ENCODE data around the gene SPATA31D1.

- TF ChIP-seq POLR2A (IDR thresholded peaks at IDR 0.05) (no peak), CTCF (IDR thresholded peaks at IDR 0.05) (no peak)
These were observed 9.4 kb upstream of the SPATA31D1 start for GRCh38 chr9:81979196-81979595.
